ENCODE data around the gene RPS15. TPM values are rescaled to one million over a fixed set of nuclear protein-coding genes. Genes with fewer than 3 reads are reported as not detected.

RPS15 gene
- total and polyA plus RNA-seq, 2 of the 13 experiments (the other 11 are each of a cell fraction or from before 2014, with no cell fraction given), result 695 to 1,411 TPM

- no peak for TF ChIP-seq HOMEZ (CRISPR knock-in tag; IDR thresholded peaks at IDR 0.05; ENCODE audit: low read depth)
- no peak for TF ChIP-seq MAFG (CRISPR knock-in tag; IDR thresholded peaks at IDR 0.05)
- TF ChIP-seq ZNF672 (CRISPR knock-in tag; IDR thresholded peaks at IDR 0.05), result no peak
- no peak for TF ChIP-seq GATA4 (IDR thresholded peaks at IDR 0.05; ENCODE audit: borderline replicate concordance, low read depth)
- TF ChIP-seq ZNF484 (CRISPR knock-in tag; IDR thresholded peaks at IDR 0.05; ENCODE audit: borderline replicate concordance, low read depth), result no peak
- no peak for TF ChIP-seq KLF6 (CRISPR knock-in tag; IDR thresholded peaks at IDR 0.05)
- peak; percentile 45; the same call in 1 of the 2 replicates for TF ChIP-seq THAP9 (CRISPR knock-in tag; IDR thresholded peaks at IDR 0.05; ENCODE audit: borderline replicate concordance)
- TF ChIP-seq ZNF891 (CRISPR knock-in tag; IDR thresholded peaks at IDR 0.05), result no peak
- TF ChIP-seq HINFP (CRISPR knock-in tag; IDR thresholded peaks at IDR 0.05; ENCODE audit: low read depth), result no peak
- TF ChIP-seq ZNF350 (CRISPR knock-in tag; IDR thresholded peaks at IDR 0.05; ENCODE audit: borderline replicate concordance, low read depth), result peak; percentile 17; the same call in 1 of the 2 replicates
- peak; percentile 20; the same call in 1 of the 2 replicates for TF ChIP-seq ARID4A (CRISPR knock-in tag; IDR thresholded peaks at IDR 0.05; ENCODE audit: borderline replicate concordance)
- TF ChIP-seq AFF4 (CRISPR knock-in tag; IDR thresholded peaks at IDR 0.05), result no peak
Observed at GRCh38 chr19:1402411-1403070, 35.7 kb upstream of the RPS15 start (continued).
